Smooth muscle cell (in vitro differentiated cells): ENCODE measurements around the gene DCK. TPM values are rescaled to one million over a fixed set of nuclear protein-coding genes. Genes with fewer than 3 reads are reported as not detected.

Source experiments
- DNase-seq: peaks from one replicate; lab custom pipeline; 2025; ENCODE audit not compliant: unreplicated experiment; lab: John Stamatoyannopoulos, UW
- H2AFZ ChIP-seq: fragments of 200-600 bp; sonication (generic); 2 replicates; pipeline ENCODE4 v1.6.0; 2016; ENCODE audit warnings: antibody characterized with exemption, low read depth, mild to moderate bottlenecking
- H3F3A ChIP-seq: fragments of 200-600 bp; sonication (generic); 2 replicates; pipeline ENCODE4 v1.6.0; 2017; ENCODE audit warnings: antibody characterized with exemption, low read depth
- H3K27ac ChIP-seq: fragments of 200-600 bp; sonication (generic); 2 replicates; pipeline ENCODE4 v1.5.1; 2016; ENCODE audit warnings: low read depth, mild to moderate bottlenecking
- H3K27me3 ChIP-seq: fragments of 200-600 bp; sonication (generic); 2 replicates; pipeline ENCODE4 v1.6.1; 2016; ENCODE audit warnings: low read depth, mild to moderate bottlenecking
- H3K36me3 ChIP-seq: fragments of 200-600 bp; sonication (generic); 2 replicates; pipeline ENCODE4 v1.5.1; 2016; ENCODE audit warnings: low read depth
- H3K4me1 ChIP-seq: fragments of 200-600 bp; sonication (generic); 2 replicates; pipeline ENCODE4 v1.5.1; 2016; ENCODE audit warnings: low read depth
- H3K4me2 ChIP-seq: fragments of 200-600 bp; sonication (generic); 2 replicates; pipeline ENCODE4 v1.6.0; 2016; ENCODE audit warnings: mild to moderate bottlenecking
- H3K4me3 ChIP-seq: fragments of 200-600 bp; sonication (generic); 2 replicates; pipeline ENCODE4 v1.5.1; 2016; ENCODE audit warnings: mild to moderate bottlenecking
- H3K79me2 ChIP-seq: fragments of 200-600 bp; sonication (generic); 2 replicates; pipeline ENCODE4 v1.6.0; 2016; ENCODE audit warnings: low read depth, mild to moderate bottlenecking
- H3K9ac ChIP-seq: fragments of 200-600 bp; sonication (generic); 2 replicates; pipeline ENCODE4 v1.6.0; 2016; ENCODE audit warnings: low read depth
- H3K9me3 ChIP-seq: fragments of 200-600 bp; sonication (generic); replicated peaks from 2 replicates; pipeline ENCODE4 v1.5.1; 2016; ENCODE audit warnings: low read depth
- H4K20me1 ChIP-seq: fragments of 200-600 bp; sonication (generic); 2 replicates; pipeline ENCODE4 v1.6.0; 2016; ENCODE audit warnings: low read depth
- WGBS: methylation state at CpG from one replicate; pipeline ENCODE4 v1.1.7; 2016; ENCODE audit warnings: low lambda C conversion rate; 5-methylcytosine and 5-hydroxymethylcytosine counted together
- polyA plus RNA-seq: library from polyadenylated mRNA; unstranded; fragments of >200 nt; fragmentation: Nextera tagmentation; extraction: Ambion mirVana; gene quantifications from 2 replicates; pipeline ENCODE4 v1.2.1, GENCODE V29; 2016
- total RNA-seq: library from RNA; depleted of rRNA; stranded (reverse); fragments of >200 nt; gene quantifications from 2 replicates; pipeline ENCODE4 v1.2.3, GENCODE V29; 2014
- TF ChIP-seq, protein P1 (sequence below): fragments of 200-600 bp; sonication (generic); IDR thresholded peaks from 2 replicates; pipeline ENCODE4 v1.5.1; 2017; ENCODE audit warnings: borderline replicate concordance, mild to moderate bottlenecking, antibody characterized with exemption; ENCODE audit not compliant: insufficient read depth, poor library complexity, severe bottlenecking

Gene DCK
- total and polyA plus RNA-seq, 2 experiments from 2014 or later = 18.8 to 28.9 TPM

GRCh38 chr4:71064521-71064920, 71.1 kb downstream of the DCK start:
- Histone ChIP-seq H3K79me2 (no peaks in the 10 kb centered on the region), H3K4me2 (no peak overlapping the region), H3K27ac (no peak overlapping the region)

GRCh38 chr4:71065991-71066510, 72.6 kb downstream of the DCK start:
- DNase-seq = no peak
- H3K79me2 ChIP-seq = no peaks in the 10 kb centered on the region
- no peaks in the 10 kb centered on the region for H4K20me1 ChIP-seq
- no peak overlapping the region for H3K9ac ChIP-seq
- H2AFZ ChIP-seq = no peak overlapping the region
- no peaks in the 10 kb centered on the region for H3K36me3 ChIP-seq
- no peaks in the 10 kb centered on the region for H3K9me3 ChIP-seq
- H3K4me3 ChIP-seq = no peak overlapping the region
- no peak overlapping the region for H3K27ac ChIP-seq
- H3K4me1 ChIP-seq = no peaks in the 10 kb centered on the region
- TF ChIP-seq, protein P1, sequence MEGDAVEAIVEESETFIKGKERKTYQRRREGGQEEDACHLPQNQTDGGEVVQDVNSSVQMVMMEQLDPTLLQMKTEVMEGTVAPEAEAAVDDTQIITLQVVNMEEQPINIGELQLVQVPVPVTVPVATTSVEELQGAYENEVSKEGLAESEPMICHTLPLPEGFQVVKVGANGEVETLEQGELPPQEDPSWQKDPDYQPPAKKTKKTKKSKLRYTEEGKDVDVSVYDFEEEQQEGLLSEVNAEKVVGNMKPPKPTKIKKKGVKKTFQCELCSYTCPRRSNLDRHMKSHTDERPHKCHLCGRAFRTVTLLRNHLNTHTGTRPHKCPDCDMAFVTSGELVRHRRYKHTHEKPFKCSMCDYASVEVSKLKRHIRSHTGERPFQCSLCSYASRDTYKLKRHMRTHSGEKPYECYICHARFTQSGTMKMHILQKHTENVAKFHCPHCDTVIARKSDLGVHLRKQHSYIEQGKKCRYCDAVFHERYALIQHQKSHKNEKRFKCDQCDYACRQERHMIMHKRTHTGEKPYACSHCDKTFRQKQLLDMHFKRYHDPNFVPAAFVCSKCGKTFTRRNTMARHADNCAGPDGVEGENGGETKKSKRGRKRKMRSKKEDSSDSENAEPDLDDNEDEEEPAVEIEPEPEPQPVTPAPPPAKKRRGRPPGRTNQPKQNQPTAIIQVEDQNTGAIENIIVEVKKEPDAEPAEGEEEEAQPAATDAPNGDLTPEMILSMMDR = no peak
- no peak overlapping the region for H3K4me2 ChIP-seq
- no peaks in the 10 kb centered on the region for H3F3A ChIP-seq
- no peaks in the 10 kb centered on the region for H3K27me3 ChIP-seq
- WGBS = 93% methylated on average over 2 of the region's 2 CpGs

More at GRCh38 chr4:71064521-71064920, 71.1 kb downstream of the DCK start:
- no peaks in the 10 kb centered on the region for H3K27me3 ChIP-seq
- no peak overlapping the region for H3K9ac ChIP-seq
- 92% methylated on average over 6 of the region's 6 CpGs for WGBS
- H3K4me1 ChIP-seq = no peaks in the 10 kb centered on the region
- DNase-seq = no peak
- no peaks in the 10 kb centered on the region for H3F3A ChIP-seq
- no peaks in the 10 kb centered on the region for H4K20me1 ChIP-seq
- no peak overlapping the region for H3K4me3 ChIP-seq
- H3K36me3 ChIP-seq = no peaks in the 10 kb centered on the region
- H3K9me3 ChIP-seq = no peaks in the 10 kb centered on the region
- TF ChIP-seq, protein P1 = no peak
- H2AFZ ChIP-seq = no peak overlapping the region

DNA sequence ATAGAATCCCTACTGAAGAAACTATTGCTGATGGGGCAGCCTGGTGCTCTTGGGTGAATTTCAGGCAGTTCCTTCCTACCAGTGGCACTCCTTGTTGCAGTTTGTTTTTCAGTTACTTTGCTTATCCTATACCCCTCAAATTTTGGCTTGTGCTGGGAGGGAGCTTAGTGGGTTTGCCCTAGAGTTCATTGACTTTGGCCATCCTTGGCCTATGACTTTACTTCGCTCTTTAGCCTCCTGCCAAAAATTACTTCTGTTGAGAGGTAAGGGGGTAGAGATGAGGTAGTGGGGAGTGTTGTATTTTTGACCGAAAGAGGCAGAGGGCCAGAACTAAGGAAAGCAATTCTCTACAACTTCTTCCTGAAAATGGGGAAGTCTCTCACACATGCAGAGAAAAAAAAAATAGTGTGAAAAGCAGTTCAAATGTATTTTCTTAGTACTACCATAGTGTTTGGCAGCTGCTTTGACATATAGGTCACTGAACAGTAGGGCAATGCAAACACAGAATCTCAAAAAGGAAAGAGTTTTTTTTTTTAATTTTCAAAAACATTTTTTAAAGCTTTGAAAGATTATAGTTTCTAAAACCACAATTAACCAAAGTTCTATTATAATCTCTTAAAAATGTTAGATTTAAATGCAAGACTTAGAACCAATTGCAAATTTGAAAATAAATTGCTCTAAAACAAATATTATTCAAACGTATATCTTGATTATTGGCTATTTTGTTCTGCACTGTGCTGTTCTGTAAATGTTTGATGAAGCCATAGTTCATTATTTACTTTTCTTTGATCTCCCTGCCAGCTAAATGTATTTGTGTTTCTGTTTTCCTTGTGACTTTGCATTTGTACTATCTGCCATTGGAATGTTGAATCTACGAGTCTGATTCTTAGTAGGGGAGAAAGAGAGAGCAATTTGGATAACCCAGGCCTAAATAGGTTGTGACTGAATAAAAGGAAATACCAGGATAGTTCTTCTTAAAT, 73.6 kb downstream of the DCK start:
- no peak overlapping the region for H3K27ac ChIP-seq
- H3K4me2 ChIP-seq = no peak overlapping the region
- no peak overlapping the region for H3K4me3 ChIP-seq
- H3K79me2 ChIP-seq = no peaks in the 10 kb centered on the region
- no peak for DNase-seq
- no peaks in the 10 kb centered on the region for H3K9me3 ChIP-seq
- no peak overlapping the region for H2AFZ ChIP-seq
- WGBS = 93% methylated on average over 4 of the region's 4 CpGs
- H3K4me1 ChIP-seq = no peaks in the 10 kb centered on the region
- H3K9ac ChIP-seq = no peak overlapping the region
- H3K36me3 ChIP-seq = no peaks in the 10 kb centered on the region
- no peaks in the 10 kb centered on the region for H3F3A ChIP-seq
- peaks cover 5% of the 10 kb centered on the region for H3K27me3 ChIP-seq
- TF ChIP-seq, protein P1 = no peak
- H4K20me1 ChIP-seq = no peaks in the 10 kb centered on the region
